ENCODE measurements around the gene ANO3.

DNA sequence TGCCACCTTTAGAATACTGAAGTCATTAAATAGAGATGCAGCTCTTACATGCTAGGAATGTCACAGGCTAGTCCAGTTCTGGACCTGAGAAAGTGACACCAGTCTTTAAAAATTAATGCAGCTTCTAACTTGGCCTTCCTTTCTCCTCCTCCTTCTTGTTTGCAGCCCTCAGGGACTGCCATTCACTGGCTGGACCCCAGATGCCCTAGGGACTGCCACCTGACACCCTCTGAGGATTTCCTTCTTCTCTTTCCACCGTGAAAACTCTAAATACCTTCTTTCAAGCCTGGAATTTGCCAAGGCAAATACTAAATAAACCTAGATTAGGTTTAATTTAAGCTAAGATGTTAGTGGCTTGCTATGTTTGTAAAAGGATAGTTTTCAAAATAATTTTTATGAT, 161.7 kb downstream of the ANO3 start:
- TF ChIP-seq EZH2phosphoT487 (IDR thresholded peaks at IDR 0.05; ENCODE audit: insufficient read depth, low read depth) = no peak
- no peak for TF ChIP-seq EZH2 (IDR thresholded peaks at IDR 0.05; ENCODE audit: insufficient read depth, poor library complexity, severe bottlenecking)

All from GM23248 (cell line).